Mucosa of descending colon (tissue), 3 donors: ENCODE data around the gene ANKZF1. TPM values are rescaled to one million over a fixed set of nuclear protein-coding genes. Genes with fewer than 3 reads are reported as not detected.
A peak's percentile ranks its signal among the peaks of the same experiment; 100 is the strongest.

Experiments used
- ATAC-seq: fragments of 200-7000 bp; cut with Tn5 transposase; one replicate; pipeline ENCODE4 v1.9.1; 2020; ENCODE audit warnings: mild to moderate bottlenecking, moderate library complexity
- DNase-seq, 3 donors: peaks; one replicate each; pipeline ENCODE4 v3.0.0-alpha.2; 2020
- H3K36me3 ChIP-seq: fragments of 200-600 bp; one replicate; pipeline ENCODE4 v1.8.0; 2021; ENCODE audit warnings: low read depth, mild to moderate bottlenecking
- H3K4me1 ChIP-seq: fragments of 200-600 bp; one replicate; pipeline ENCODE4 v1.8.0; 2021; ENCODE audit warnings: low read depth, mild to moderate bottlenecking
- H3K4me3 ChIP-seq: fragments of 200-600 bp; one replicate; pipeline ENCODE4 v1.8.0; 2021; ENCODE audit warnings: mild to moderate bottlenecking
- H3K9me3 ChIP-seq: fragments of 200-600 bp; one replicate; pipeline ENCODE4 v1.8.0; 2021; ENCODE audit warnings: mild to moderate bottlenecking
- intact Hi-C, 2 donors: fragments of 100-400 bp; cut with DNase I in 1 of 2; cut with micrococcal nuclease in 1 of 2; formaldehyde crosslinking; loops; one replicate each; pipeline versions ENCODE4 v1.11.0 to v1.11.1; 2022; cut with DNase I, micrococcal nuclease
- long read RNA-seq, 2 donors: library from polyadenylated mRNA; unstranded; transcript quantifications; one replicate each; pipeline ENCODE4 v2.0.0, GENCODE V29; 2019 to 2021
- total RNA-seq, 3 donors: library from RNA; stranded (reverse); fragmentation: NEBNext Ultra II Directional in 2 of 3; extraction: Animal tissue kit (Norgen Biotek cat#: 25700) in 2 of 3; gene quantifications; one replicate each; pipeline versions ENCODE4 v1.2.1 to v1.2.4, GENCODE V29; 2021 to 2023
- TF ChIP-seq, protein P1 (sequence below): fragments of 200-600 bp; IDR thresholded peaks from one replicate; pipeline ENCODE4 v1.8.0; 2022; ENCODE audit warnings: antibody characterized with exemption, mild to moderate bottlenecking
- donor health status: DM: no; HTN: no; CAD: no; lungs with moderate emphysema.
- donor health status: DM: no; HTN: no; CAD: no.
- donor health status: DM: no; HTN: yes; CAD: no.

The ANKZF1 gene, protein sequence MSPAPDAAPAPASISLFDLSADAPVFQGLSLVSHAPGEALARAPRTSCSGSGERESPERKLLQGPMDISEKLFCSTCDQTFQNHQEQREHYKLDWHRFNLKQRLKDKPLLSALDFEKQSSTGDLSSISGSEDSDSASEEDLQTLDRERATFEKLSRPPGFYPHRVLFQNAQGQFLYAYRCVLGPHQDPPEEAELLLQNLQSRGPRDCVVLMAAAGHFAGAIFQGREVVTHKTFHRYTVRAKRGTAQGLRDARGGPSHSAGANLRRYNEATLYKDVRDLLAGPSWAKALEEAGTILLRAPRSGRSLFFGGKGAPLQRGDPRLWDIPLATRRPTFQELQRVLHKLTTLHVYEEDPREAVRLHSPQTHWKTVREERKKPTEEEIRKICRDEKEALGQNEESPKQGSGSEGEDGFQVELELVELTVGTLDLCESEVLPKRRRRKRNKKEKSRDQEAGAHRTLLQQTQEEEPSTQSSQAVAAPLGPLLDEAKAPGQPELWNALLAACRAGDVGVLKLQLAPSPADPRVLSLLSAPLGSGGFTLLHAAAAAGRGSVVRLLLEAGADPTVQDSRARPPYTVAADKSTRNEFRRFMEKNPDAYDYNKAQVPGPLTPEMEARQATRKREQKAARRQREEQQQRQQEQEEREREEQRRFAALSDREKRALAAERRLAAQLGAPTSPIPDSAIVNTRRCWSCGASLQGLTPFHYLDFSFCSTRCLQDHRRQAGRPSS
- 10 to 100 TPM; 38.6 to 65.2 (median 47.1) TPM for total RNA-seq
- long read RNA-seq, donor 1, transcript ANKZF1-201 (14 exons, 2,579 nt) = major isoform, 16 of 49 reads
- long read RNA-seq, donor 1, partial matches to known transcripts = 5 of 49 reads
- long read RNA-seq, donor 1, other reads (novel, unspliced or antisense) = 23 of 49 reads
- long read RNA-seq, donor 2, partial matches to known transcripts = 7 of 18 reads
- long read RNA-seq, donor 2, other reads (novel, unspliced or antisense) = 7 of 18 reads

DNA sequence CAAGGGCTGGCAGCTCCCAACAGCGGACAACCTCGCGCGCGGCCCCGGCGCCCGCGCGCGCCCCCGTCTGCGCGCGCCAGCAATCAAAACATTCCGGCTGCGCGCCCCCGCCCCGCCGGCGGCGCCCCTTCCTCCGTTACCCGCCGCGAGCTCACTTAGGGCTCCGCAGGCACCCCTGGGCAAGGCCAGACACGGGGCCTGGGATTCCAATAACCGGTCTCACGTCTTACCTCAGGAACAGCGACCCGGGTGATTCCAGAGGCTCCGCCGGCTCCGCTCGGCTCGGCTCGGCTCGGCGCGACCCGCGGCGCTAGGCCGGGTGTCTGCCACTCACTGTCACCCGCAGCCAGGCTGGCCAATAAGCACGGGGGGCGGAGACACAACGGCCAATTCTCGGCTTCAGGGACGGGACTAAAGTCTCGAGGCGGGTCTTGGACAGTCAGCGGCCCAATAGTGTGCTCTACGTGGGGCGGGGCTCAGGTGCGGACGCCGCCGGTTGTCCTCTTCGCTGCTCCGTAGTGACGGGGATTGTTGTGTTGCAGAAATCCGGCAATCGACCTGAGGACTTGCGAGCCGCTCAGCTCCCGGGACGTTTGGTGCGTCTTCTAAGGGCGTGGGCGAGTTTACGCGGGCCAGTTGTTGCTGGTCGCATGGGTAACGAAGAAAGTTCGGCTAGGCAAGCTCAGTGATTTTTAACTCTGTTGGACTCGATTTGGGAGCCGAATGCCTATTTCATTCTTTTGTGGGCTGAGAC lies at the start of gene ANKZF1, which contains the start of gene ATG9A:
TSS of gene ANKZF1 (plus strand) at position 502 of the 754 bp plus-strand sequence. CDS start 452 bp downstream, outside the sequence.
TSS of gene ATG9A (minus strand) at position 332 of the 754 bp plus-strand sequence. CDS start 1,612 bp downstream, outside the sequence.
- intact Hi-C loops = no loop called here
- ATAC-seq (peak; percentile 96), DNase-seq (peak; percentile 98 to 99 (median 99))
- H3K36me3 ChIP-seq = no peaks in the 10 kb centered on the region
- peak within 1 kb of the TSS; percentile 46 for H3K4me3 ChIP-seq
- no peaks in the 10 kb centered on the region for H3K9me3 ChIP-seq
- peaks cover 20% of the 10 kb centered on the region for H3K4me1 ChIP-seq
- TF ChIP-seq, protein P1, sequence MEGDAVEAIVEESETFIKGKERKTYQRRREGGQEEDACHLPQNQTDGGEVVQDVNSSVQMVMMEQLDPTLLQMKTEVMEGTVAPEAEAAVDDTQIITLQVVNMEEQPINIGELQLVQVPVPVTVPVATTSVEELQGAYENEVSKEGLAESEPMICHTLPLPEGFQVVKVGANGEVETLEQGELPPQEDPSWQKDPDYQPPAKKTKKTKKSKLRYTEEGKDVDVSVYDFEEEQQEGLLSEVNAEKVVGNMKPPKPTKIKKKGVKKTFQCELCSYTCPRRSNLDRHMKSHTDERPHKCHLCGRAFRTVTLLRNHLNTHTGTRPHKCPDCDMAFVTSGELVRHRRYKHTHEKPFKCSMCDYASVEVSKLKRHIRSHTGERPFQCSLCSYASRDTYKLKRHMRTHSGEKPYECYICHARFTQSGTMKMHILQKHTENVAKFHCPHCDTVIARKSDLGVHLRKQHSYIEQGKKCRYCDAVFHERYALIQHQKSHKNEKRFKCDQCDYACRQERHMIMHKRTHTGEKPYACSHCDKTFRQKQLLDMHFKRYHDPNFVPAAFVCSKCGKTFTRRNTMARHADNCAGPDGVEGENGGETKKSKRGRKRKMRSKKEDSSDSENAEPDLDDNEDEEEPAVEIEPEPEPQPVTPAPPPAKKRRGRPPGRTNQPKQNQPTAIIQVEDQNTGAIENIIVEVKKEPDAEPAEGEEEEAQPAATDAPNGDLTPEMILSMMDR = no peak

DNA sequence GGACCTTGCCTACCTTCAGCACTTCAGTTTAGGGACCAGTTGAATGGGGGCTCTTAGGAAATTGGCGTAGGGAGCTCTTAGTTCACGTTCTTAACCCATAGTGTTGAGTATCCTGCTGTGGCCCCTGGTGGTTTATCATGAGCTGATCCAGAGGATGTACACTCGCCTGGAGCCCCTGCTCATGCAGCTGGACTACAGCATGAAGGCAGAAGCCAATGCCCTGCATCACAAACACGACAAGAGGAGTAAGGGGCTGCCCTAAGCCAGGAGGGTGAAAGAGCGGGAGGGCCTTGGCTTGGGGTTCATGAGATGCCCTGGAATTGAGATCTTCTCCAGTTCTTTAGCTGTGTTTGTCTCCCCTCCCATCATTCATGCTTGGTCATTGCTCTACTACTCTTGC lies 48.6 kb upstream of the ANKZF1 start:
- TF ChIP-seq, protein P1 = no peak
- Histone ChIP-seq H3K36me3 (peaks cover 4% of the 10 kb centered on the region), H3K9me3 (no peaks in the 10 kb centered on the region), H3K4me1 (peaks cover 33% of the 10 kb centered on the region), H3K4me3 (no peak overlapping the region)
- DNase-seq = no peak
- intact Hi-C loops = no loop called here
- no peak for ATAC-seq

DNA sequence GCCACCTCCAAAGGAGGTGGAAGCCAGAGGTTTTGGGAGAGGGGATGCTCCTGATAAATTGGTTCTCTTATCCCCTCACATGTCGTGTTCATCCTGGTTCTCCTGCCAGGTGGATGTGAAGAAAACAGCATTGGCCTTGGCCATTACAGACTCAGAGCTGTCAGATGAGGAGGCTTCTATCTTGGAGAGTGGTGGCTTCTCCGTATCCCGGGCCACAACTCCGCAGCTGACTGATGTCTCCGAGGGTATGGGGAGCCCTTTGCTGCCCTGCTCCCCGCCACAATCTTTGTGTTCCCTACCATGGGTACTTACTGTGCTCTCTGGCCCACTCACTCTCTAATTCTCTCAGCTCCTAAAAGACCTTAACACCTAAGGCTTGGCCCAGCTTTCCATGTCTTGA lies 48.1 kb upstream of the ANKZF1 start:
- Histone ChIP-seq H3K9me3 (no peaks in the 10 kb centered on the region), H3K4me1 (peaks cover 33% of the 10 kb centered on the region), H3K4me3 (no peak overlapping the region), H3K36me3 (peaks cover 4% of the 10 kb centered on the region)
- TF ChIP-seq, protein P1 = no peak
- ATAC-seq (no peak), DNase-seq (no peak)
- intact Hi-C loops = no loop called here

DNA sequence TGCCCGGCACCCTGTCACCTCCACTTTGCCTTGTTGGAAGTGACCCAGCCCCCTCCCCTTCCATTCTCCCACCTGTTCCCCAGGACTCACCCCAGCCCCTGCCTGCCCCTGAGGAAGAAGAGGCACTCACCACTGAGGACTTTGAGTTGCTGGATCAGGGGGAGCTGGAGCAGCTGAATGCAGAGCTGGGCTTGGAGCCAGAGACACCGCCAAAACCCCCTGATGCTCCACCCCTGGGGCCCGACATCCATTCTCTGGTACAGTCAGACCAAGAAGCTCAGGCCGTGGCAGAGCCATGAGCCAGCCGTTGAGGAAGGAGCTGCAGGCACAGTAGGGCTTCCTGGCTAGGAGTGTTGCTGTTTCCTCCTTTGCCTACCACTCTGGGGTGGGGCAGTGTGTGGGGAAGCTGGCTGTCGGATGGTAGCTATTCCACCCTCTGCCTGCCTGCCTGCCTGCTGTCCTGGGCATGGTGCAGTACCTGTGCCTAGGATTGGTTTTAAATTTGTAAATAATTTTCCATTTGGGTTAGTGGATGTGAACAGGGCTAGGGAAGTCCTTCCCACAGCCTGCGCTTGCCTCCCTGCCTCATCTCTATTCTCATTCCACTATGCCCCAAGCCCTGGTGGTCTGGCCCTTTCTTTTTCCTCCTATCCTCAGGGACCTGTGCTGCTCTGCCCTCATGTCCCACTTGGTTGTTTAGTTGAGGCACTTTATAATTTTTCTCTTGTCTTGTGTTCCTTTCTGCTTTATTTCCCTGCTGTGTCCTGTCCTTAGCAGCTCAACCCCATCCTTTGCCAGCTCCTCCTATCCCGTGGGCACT lies 47.1 kb upstream of the ANKZF1 start:
- Histone ChIP-seq H3K36me3 (peaks cover 4% of the 10 kb centered on the region), H3K4me1 (peaks cover 33% of the 10 kb centered on the region), H3K4me3 (no peak overlapping the region), H3K9me3 (no peaks in the 10 kb centered on the region)
- intact Hi-C loops = no loop called here
- DNase-seq (peak; percentile 59 to 62 (median 62)), ATAC-seq (peak; percentile 56)
- TF ChIP-seq, protein P1 = no peak
